HL-60/S4 treated with phorbol 12-myristate 13-acetate at 8.2 ng/mL for 4 days and 3 days (cell line): ENCODE measurements around the gene CRYBB2.
"Not testable (repeated sequence)": the region's sequence is repeated elsewhere in the genome, so short reads cannot be mapped to it uniquely, and the experiment has no call there.

Experiments
- in situ Hi-C: fragments of 300-500 bp; cut with MboI; formaldehyde crosslinking; loops from 2 replicates; pipeline ENCODE4 v1.15.0; 2022; ENCODE audit warnings: low sequenced_read_pairs

CRYBB2 gene

GRCh38 chr22:25199731-25200520 lies 19.5 kb upstream of the CRYBB2 start, which contains the start of gene CRYBB3:
TSS of gene CRYBB3 (plus strand) at chr22:25199858. CDS start at chr22:25201397, 1,539 bp downstream.
- in situ Hi-C loops: no loop called here

GRCh38 chr22:25200967-25201366 lies 18.5 kb upstream of the CRYBB2 start:
- in situ Hi-C loops: no loop called here

DNA sequence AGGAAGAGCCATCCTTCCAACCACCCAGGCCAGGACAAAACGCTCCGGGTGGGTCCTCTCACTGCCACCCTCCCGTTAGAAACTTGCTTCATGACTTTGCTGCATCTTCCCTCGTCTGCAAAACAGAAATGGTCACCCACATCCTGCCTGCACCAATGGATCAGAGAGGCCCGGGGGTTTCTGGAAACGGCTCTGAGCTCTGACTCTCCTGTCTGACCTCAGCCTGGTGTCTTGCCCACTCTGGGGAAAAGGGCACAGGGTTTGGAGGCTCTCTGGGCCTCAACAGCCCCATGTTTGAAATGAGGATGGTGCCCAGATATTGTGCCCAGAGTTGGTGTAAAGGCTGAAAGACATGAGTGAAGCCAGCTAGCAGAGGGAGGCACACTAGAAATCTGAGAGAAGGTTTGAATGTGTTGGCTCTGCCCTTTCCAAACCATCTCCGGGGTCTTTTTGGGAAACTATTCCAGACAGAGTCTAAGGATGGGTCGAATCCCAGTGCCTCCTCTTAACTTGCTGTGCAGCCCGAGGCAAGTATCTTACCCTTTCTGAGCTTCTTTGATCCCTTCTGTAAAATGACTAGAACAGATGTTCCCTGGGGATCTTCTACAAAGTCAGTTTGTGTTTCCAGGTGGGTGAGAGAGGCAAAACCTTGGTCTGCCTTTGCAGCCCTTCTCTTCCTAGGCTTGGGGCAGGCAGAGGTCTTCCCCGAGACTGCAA lies 17.7 kb upstream of the CRYBB2 start:
- in situ Hi-C loops: no loop called here

DNA sequence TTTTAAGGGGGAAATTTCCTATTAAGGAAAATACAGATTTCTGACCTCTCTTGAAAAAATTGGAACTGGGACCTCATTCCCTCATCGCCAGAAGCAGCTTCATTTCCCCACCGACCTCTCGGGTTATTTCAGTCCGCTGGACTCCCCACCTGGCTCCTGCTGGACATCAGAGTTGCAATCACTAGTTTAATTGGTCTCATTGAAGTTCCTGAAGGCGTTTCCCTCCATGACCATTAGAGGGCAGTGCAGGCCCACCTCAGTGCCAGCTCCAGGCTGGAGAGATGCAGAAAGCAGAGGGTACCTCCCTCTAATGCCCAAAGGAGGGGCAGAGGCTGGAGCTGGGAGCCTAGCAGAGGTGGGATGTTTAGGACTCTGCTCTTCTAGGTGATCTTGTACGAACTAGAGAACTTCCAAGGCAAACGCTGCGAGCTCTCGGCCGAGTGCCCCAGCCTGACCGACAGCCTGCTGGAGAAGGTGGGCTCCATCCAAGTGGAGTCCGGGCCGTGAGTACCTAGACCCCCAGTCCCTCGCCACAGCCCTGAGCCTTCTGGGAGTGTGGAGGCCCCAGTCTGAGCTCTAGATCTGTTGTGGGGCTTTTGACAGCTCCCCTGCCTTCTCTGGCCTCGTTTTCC lies 17.0 kb upstream of the CRYBB2 start:
- in situ Hi-C loops: no loop called here

DNA sequence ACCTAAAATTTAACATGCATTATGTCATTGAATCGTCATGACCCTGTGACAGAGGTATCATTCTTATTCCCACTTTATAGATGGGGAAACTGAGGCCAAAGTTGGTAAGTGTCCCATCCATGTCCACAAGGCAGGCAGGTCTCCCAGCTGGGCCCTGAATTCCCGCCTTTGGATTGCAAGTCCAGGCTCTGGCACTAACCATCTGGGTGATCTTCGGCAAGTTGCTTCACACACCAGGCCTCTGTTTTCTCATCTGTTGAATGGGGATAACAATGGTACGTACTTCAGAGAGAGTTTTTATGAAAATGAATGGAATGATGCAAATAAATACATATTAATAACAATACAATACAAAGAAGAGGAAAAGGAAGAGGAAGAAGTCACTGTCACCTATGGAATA lies 16.4 kb upstream of the CRYBB2 start:
- in situ Hi-C loops: no loop called here

GRCh38 chr22:25204547-25204946 lies 14.9 kb upstream of the CRYBB2 start:
- in situ Hi-C loops: not testable (repeated sequence)

- in situ Hi-C loops: no loop called here
Measured at GRCh38 chr22:25205847-25206246, 13.6 kb upstream of the CRYBB2 start.

DNA sequence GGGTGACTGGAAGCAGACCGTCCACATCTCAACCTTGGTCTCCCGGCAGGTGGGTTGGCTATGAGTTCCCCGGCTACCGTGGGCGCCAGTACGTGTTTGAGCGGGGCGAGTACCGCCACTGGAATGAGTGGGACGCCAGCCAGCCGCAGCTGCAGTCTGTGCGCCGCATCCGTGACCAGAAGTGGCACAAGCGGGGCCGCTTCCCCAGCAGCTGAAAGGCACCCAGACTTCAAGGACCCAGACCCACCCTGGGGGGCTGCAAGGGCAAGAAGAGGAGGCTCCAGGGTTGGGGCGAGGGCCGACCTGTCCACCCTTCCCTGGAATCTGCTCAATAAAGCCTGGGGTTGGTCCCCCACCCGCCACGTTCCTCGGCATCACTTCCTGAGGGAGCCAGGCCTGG lies 12.4 kb upstream of the CRYBB2 start:
- in situ Hi-C loops: no loop called here

GRCh38 chr22:25207553-25208157 lies 11.8 kb upstream of the CRYBB2 start:
- in situ Hi-C loops: no loop called here

- in situ Hi-C loops: no loop called here
Measured at GRCh38 chr22:25208328-25208727, 11.1 kb upstream of the CRYBB2 start.

- in situ Hi-C loops: no loop called here
Measured at GRCh38 chr22:25208743-25209505, 10.5 kb upstream of the CRYBB2 start.

GRCh38 chr22:25210793-25211192 lies 8.6 kb upstream of the CRYBB2 start:
- in situ Hi-C loops: no loop called here

- in situ Hi-C loops: no loop called here
Measured at GRCh38 chr22:25212337-25212736, 7.1 kb upstream of the CRYBB2 start.

GRCh38 chr22:25213221-25213620 lies 6.2 kb upstream of the CRYBB2 start:
- in situ Hi-C loops: no loop called here

DNA sequence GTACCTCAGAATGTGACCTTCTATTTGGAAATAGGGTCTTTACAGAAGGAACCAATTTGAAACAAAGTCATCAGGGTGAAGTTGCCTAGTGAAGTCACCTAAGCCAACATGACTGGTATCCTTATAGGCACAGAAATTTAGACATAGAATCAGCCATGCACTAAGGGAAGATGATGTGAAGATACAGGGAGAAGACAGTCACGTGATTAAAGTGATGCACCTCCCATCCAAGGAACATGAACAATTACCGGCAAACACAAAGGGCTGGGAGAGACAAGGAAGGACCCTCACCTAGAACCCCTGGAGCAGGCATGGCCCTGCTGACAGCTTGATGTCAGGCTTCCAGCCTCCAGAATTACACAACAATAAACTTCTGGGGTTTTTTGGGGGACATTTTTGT lies 3.2 kb upstream of the CRYBB2 start:
- in situ Hi-C loops: no loop called here

- in situ Hi-C loops: no loop called here
Measured at GRCh38 chr22:25219948-25220442, 556 bp downstream of the CRYBB2 start.

- in situ Hi-C loops: no loop called here
Measured at GRCh38 chr22:25221790-25222189, 2.4 kb downstream of the CRYBB2 start.

DNA sequence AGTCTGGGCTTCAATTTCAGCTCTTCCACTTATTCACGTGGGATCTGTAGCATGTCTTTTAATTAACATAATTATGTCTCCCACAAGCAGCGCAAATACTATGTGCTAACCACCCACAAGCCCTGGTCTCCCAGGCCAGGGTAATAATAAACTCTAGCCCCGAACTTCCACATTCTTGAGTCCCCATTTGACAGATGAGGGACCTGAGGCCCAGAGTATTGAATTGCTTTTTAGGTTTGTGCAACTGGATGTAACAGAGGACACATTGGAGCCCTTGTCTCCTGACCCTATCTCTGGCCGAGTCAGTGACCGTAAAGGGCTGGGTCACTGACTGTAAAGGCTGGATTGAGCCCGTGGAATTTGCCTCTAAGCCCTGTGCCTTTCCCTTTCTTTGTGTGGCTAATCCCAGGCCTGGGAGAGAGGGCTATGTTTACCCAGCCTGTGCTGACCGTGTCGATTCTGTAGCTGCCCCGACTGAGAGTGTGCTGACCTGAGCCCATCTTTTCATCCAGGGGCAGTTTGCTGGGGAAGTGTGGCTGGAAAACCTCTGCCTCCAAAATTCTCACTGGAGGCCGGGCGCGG lies 3.9 kb downstream of the CRYBB2 start:
- in situ Hi-C loops: no loop called here

GRCh38 chr22:25228822-25229221 lies 9.4 kb downstream of the CRYBB2 start:
- in situ Hi-C loops: no loop called here

DNA sequence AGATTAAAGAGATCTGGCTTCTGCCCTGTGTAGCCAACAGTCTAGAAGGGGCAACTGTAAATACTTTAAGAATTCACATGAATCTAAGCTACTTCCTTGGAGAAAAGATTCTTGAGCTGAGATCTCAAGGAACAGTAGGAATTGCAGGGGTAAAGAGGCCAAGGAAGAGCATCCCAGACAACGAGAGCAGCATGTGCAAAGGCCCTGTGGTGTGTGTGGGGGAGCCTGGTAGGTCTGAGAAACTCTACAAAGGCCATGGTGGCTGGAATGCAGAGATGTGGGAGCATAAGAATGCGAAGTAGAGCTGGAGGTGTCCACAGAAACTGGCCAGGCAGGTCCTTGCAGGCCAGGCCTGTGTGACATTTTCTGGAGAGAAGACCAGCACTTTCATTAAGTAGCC lies 11.3 kb downstream of the CRYBB2 start:
- in situ Hi-C loops: not testable (repeated sequence)
